Neutrophil (primary cell): ENCODE measurements around the gene NAPG.

Experiments used
- H3K27ac ChIP-seq: fragments of 200-600 bp; sonication (generic); 2 replicates; pipeline ENCODE4 v1.5.1; 2016; ENCODE audit warnings: mild to moderate bottlenecking, moderate library complexity
- H3K27me3 ChIP-seq: fragments of 200-600 bp; sonication (generic); 2 replicates; pipeline ENCODE4 v1.6.0; 2016; ENCODE audit warnings: mild to moderate bottlenecking
- H3K36me3 ChIP-seq: fragments of 200-600 bp; sonication (generic); 2 replicates; pipeline ENCODE4 v1.5.1; 2017
- H3K4me1 ChIP-seq, 2 experiments: fragments of 200-600 bp in 1 of 2; sonication (generic) in 1 of 2; 1 replicate in 1 of 2; 2 replicates in 1 of 2; pipeline versions ENCODE4 v1.5.1 to v1.6.1; 2013 to 2016; ENCODE audit warnings: low read depth in 1 of 2, low read length in 1 of 2, mild to moderate bottlenecking in 1 of 2, moderate library complexity in 1 of 2; ENCODE audit not compliant: control insufficient read depth in 1 of 2, insufficient read depth in 1 of 2
- H3K4me3 ChIP-seq, 2 experiments: fragments of 200-600 bp in 1 of 2; sonication (generic) in 1 of 2; 1 replicate in 1 of 2; 2 replicates in 1 of 2; pipeline ENCODE4 v1.5.1; 2013 to 2016; ENCODE audit warnings: low read depth in 1 of 2, low read length in 1 of 2, mild to moderate bottlenecking in 1 of 2, moderate library complexity in 1 of 2
- H3K9me3 ChIP-seq: fragments of 200-600 bp; sonication (generic); 2 replicates; pipeline ENCODE4 v1.5.1; 2016
- CTCF ChIP-seq: fragments of 200-600 bp; sonication (generic); IDR thresholded peaks from 2 replicates; pipeline ENCODE4 v1.5.1; 2016; ENCODE audit warnings: antibody characterized with exemption

The NAPG gene

DNA sequence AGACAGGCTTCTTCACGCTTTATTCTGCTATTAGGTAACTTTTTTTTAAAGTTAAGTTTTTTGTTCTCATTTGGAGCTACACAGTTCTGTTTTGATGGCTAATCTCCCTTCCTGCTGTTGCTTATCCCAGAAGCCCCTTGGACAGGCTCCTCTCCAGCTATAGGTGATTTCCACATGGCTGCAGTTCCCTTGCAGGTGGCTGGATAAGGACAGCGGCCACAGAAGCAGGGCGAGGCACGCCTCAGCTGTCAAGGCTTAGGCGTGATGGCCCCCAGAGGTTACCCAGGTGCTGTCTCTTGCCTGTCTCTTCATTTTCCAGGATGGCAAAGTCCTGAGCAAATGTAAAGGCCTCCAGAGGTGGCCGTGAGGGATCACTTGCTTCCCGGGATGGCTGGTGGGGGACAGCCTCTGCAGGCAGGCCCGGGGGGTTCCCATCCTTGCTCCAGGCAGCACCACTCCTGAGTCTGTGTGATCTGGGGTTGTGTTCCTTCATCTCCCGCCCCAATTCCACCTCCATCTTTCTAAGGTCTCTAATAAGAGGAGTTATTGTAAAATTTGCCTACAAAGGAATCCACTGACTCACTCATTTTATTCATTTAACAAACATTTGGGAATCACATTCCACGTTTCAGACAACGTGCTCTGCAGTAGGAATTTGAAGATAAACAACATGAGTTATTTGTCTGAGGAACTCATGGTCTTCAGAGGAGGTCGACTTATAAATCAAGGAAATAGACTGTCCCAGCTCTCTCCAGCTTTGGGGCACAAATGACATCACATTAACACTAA lies 53.4 kb downstream of the NAPG start:
- Histone ChIP-seq H3K36me3 (no peaks in the 10 kb centered on the region), H3K4me3 (no peak overlapping the region), H3K27me3 (no peaks in the 10 kb centered on the region), H3K9me3 (no peaks in the 10 kb centered on the region), H3K4me1 (peaks cover 0 to 5% of the 10 kb centered on the region in 2 experiments), H3K27ac (no peak overlapping the region)
- no peak for TF ChIP-seq CTCF

- no peak for TF ChIP-seq CTCF
- no peaks in the 10 kb centered on the region for H3K9me3 ChIP-seq
- no peaks in the 10 kb centered on the region for H3K27me3 ChIP-seq
- H3K36me3 ChIP-seq: no peaks in the 10 kb centered on the region
- no peak overlapping the region for H3K27ac ChIP-seq
- no peak overlapping the region for H3K4me3 ChIP-seq
- H3K4me1 ChIP-seq: peaks cover 0 to 5% of the 10 kb centered on the region in 2 experiments
Measured at GRCh38 chr18:10580215-10580614, 54.4 kb downstream of the NAPG start.

DNA sequence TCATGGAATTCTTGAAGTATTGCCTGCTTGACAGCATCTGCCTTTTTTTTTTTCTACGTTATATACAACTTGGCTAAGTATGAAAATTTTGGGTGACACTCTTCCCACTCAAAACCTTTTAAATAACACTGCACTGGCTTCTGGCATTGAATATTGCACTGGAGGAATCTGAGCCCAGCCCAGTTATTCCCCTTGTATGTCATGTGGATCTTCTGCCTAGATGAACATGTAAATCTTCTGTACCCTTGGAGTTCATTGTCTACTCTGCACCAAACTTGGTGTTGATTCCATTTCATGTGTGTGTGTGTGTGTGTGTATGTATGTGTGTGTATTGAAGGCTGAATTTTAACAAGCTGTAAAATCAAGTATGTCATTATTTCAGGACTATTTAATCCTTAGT lies 59.4 kb downstream of the NAPG start:
- Histone ChIP-seq H3K9me3 (no peaks in the 10 kb centered on the region), H3K4me3 (no peak overlapping the region)
- no peak for TF ChIP-seq CTCF

DNA sequence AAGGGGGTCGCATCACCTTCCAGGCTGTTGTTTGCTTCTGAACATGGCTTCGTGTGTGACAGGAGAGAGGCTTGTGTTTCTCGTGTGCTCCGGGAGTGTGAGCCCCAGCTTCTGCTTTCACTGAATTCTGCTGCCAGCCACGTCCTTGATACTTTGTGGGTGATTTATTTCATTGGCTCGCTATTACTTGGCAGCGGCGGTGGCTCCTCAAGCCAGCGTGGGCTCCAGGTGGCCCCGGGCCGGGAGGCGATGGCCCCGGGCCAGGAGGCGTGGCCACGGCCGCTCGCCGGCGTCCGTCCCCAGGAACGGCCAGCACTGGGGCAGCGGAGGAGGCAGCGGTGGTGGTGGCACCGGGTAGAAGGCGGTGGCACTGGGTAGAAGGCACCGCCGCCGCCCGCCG lies 63.1 kb downstream of the NAPG start:
- no peaks in the 10 kb centered on the region for H3K27me3 ChIP-seq

More for the DNA sequence above, 59.4 kb downstream of the NAPG start:
- Histone ChIP-seq H3K27me3 (no peaks in the 10 kb centered on the region), H3K4me1 (peaks cover 0 to 2% of the 10 kb centered on the region in 2 experiments), H3K27ac (no peak overlapping the region), H3K36me3 (no peaks in the 10 kb centered on the region)

DNA sequence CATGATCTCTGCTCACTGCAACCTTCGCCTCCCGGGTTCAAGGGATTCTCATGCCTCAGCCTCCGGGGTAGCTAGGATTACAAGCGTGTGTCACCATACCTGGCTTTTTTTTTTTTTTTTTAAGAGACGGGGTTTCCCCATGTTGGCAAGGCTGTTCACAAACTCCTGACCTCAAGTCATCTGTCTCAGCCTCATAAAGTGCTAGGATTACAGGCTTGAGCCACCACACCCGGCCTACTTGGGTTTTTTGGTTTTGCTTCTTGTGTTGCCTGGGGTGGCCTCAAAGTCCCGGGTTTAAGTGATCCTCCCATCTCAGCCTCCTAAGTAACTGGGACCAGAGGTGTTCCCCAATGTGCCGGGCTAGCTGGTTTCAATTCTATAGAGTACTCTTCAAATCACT lies 64.6 kb downstream of the NAPG start:
- Histone ChIP-seq H3K27ac (no peak overlapping the region), H3K4me1 (peaks cover 42% of the 10 kb centered on the region in 2 experiments)

More for the DNA sequence above, 63.1 kb downstream of the NAPG start:
- TF ChIP-seq CTCF: no peak
- H3K4me3 ChIP-seq: no peak overlapping the region
- H3K9me3 ChIP-seq: no peaks in the 10 kb centered on the region
- no peak overlapping the region for H3K27ac ChIP-seq
- H3K36me3 ChIP-seq: no peaks in the 10 kb centered on the region
- peaks cover 31 to 34% of the 10 kb centered on the region in 2 experiments for H3K4me1 ChIP-seq

More for the DNA sequence above, 64.6 kb downstream of the NAPG start:
- H3K27me3 ChIP-seq: no peaks in the 10 kb centered on the region
- no peak overlapping the region for H3K4me3 ChIP-seq
- no peaks in the 10 kb centered on the region for H3K36me3 ChIP-seq
- H3K9me3 ChIP-seq: no peaks in the 10 kb centered on the region
- TF ChIP-seq CTCF: no peak
